GF-D8 (cell line): ENCODE data around the gene CD300A.
"Not testable (repeated sequence)": the region's sequence is repeated elsewhere in the genome, so short reads cannot be mapped to it uniquely, and the experiment has no call there.

Experiments
- DNase-seq: peaks from one replicate; lab custom pipeline; 2025; lab: John Stamatoyannopoulos, UW

Gene CD300A

GRCh38 chr17:74518413-74518981 lies 52.1 kb downstream of the CD300A start:
- not testable (repeated sequence) for DNase-seq

- DNase-seq = peak; percentile 90
Measured at GRCh38 chr17:74520016-74520434, 53.6 kb downstream of the CD300A start.

- no peak for DNase-seq
Measured at GRCh38 chr17:74520790-74521480, 54.5 kb downstream of the CD300A start.

GRCh38 chr17:74521701-74522201 lies 55.3 kb downstream of the CD300A start:
- DNase-seq = peak; percentile 85

- DNase-seq = no peak
Measured at GRCh38 chr17:74522381-74523105, 56.1 kb downstream of the CD300A start.

GRCh38 chr17:74523308-74523707 lies 56.9 kb downstream of the CD300A start:
- no peak for DNase-seq

- no peak for DNase-seq
Measured at GRCh38 chr17:74524653-74525464, 58.4 kb downstream of the CD300A start.

GRCh38 chr17:74525465-74525725 lies 59.0 kb downstream of the CD300A start:
- DNase-seq = no peak

GRCh38 chr17:74525781-74526288 lies 59.4 kb downstream of the CD300A start:
- DNase-seq = no peak

GRCh38 chr17:74526681-74527080 lies 60.2 kb downstream of the CD300A start:
- DNase-seq = no peak

GRCh38 chr17:74527081-74527480 lies 60.6 kb downstream of the CD300A start:
- DNase-seq = no peak

GRCh38 chr17:74527756-74528155 lies 61.3 kb downstream of the CD300A start:
- no peak for DNase-seq

- peak; percentile 91 for DNase-seq
Measured at GRCh38 chr17:74528491-74529199, 62.2 kb downstream of the CD300A start.

- DNase-seq = no peak
Measured at GRCh38 chr17:74529243-74529642, 62.8 kb downstream of the CD300A start.

GRCh38 chr17:74530831-74531150 lies 64.4 kb downstream of the CD300A start:
- DNase-seq = no peak

GRCh38 chr17:74531231-74531761 lies 64.9 kb downstream of the CD300A start, which contains the start of gene CD300LB:
CD300LB (minus strand) TSS chr17:74531475; CDS start chr17:74531350, 125 bp downstream.
- DNase-seq = no peak

GRCh38 chr17:74532115-74532514 lies 65.7 kb downstream of the CD300A start:
- peak; percentile 99 for DNase-seq
